C4-2B (cell line): ENCODE measurements around the gene COL1A1.

Source experiments
- CTCF ChIP-seq: fragments of 450-650 bp; conservative IDR thresholded peaks from 2 replicates; pipeline ENCODE4 v1.5.1; 2017; ENCODE audit warnings: mild to moderate bottlenecking
- ZFX ChIP-seq: fragments of 450-650 bp; IDR thresholded peaks from 2 replicates; pipeline ENCODE4 v1.6.1; 2017

GRCh38 chr17:50201276-50201854 lies at the start of gene COL1A1:
- no peak for TF ChIP-seq CTCF
- TF ChIP-seq ZFX = no peak
